ENCODE data around the gene CNBP. TPM values are rescaled to one million over a fixed set of nuclear protein-coding genes. Genes with fewer than 3 reads are reported as not detected.
A peak's percentile ranks its signal among the peaks of the same experiment; 100 is the strongest.
"Not testable (repeated sequence)": the region's sequence is repeated elsewhere in the genome, so short reads cannot be mapped to it uniquely, and the experiment has no call there.

CNBP gene
- total RNA-seq, 1 experiment from 2014 or later = 480 TPM

- DNase-seq = no peak
- Histone ChIP-seq H3K4me3 (no peak overlapping the region), H3K27ac (no peak overlapping the region), H3K4me1 (no peaks in the 10 kb centered on the region), H3K9me3 (replicated peaks) (no peaks in the 10 kb centered on the region), H3K36me3 (no peaks in the 10 kb centered on the region), H3K27me3 (no peaks in the 10 kb centered on the region)
These were observed 15.7 kb upstream of the CNBP start for GRCh38 chr3:129199366-129199765.

GRCh38 chr3:129197321-129197720 is 13.6 kb upstream of the CNBP start:
- Histone ChIP-seq H3K36me3 (no peaks in the 10 kb centered on the region), H3K9me3 (replicated peaks) (no peaks in the 10 kb centered on the region), H3K27me3 (no peaks in the 10 kb centered on the region), H3K4me1 (no peaks in the 10 kb centered on the region), H3K4me3 (no peak overlapping the region), H3K27ac (no peak overlapping the region)
- DNase-seq = no peak

GRCh38 chr3:129196601-129197000 is 12.9 kb upstream of the CNBP start:
- H3K4me1 ChIP-seq = no peaks in the 10 kb centered on the region
- H3K4me3 ChIP-seq = no peak overlapping the region
- H3K36me3 ChIP-seq = no peaks in the 10 kb centered on the region
- no peak overlapping the region for H3K27ac ChIP-seq
- no peaks in the 10 kb centered on the region for H3K27me3 ChIP-seq
- H3K9me3 ChIP-seq (replicated peaks) = no peaks in the 10 kb centered on the region
- no peak for DNase-seq

- H3K4me3 ChIP-seq = no peak overlapping the region
- H3K27me3 ChIP-seq = no peaks in the 10 kb centered on the region
- no peaks in the 10 kb centered on the region for H3K9me3 ChIP-seq (replicated peaks)
- no peaks in the 10 kb centered on the region for H3K4me1 ChIP-seq
- no peaks in the 10 kb centered on the region for H3K36me3 ChIP-seq
- DNase-seq = no peak
- no peak overlapping the region for H3K27ac ChIP-seq
These were observed 12.1 kb upstream of the CNBP start for GRCh38 chr3:129195731-129196256.

- H3K4me1 ChIP-seq; H3K27ac ChIP-seq; H3K27me3 ChIP-seq; H3K9me3 ChIP-seq (replicated peaks); H3K36me3 ChIP-seq; DNase-seq; H3K4me3 ChIP-seq: not testable (repeated sequence)
These were observed 6.1 kb upstream of the CNBP start for GRCh38 chr3:129189793-129190192.

- no peaks in the 10 kb centered on the region for H3K4me1 ChIP-seq
- H3K27me3 ChIP-seq = no peaks in the 10 kb centered on the region
- 0 out of 2 replicates have a peak, but pooled peaks cover under 1% of the 10 kb centered on the region for H3K36me3 ChIP-seq
- H3K4me3 ChIP-seq = no peak overlapping the region
- no peak overlapping the region for H3K27ac ChIP-seq
- no peaks in the 10 kb centered on the region for H3K9me3 ChIP-seq (replicated peaks)
- no peak for DNase-seq
These were observed 4.2 kb upstream of the CNBP start for GRCh38 chr3:129187857-129188256.

GRCh38 chr3:129185783-129186182 is 2.1 kb upstream of the CNBP start:
- no peaks in the 10 kb centered on the region for H3K9me3 ChIP-seq (replicated peaks)
- no peak overlapping the region for H3K27ac ChIP-seq
- peaks cover under 1% of the 10 kb centered on the region for H3K4me1 ChIP-seq
- DNase-seq = no peak
- peaks cover 14% of the 10 kb centered on the region for H3K36me3 ChIP-seq
- no peaks in the 10 kb centered on the region for H3K27me3 ChIP-seq
- H3K4me3 ChIP-seq = no peak overlapping the region

GRCh38 chr3:129184784-129185542 is 1.3 kb upstream of the CNBP start:
- peak overlapping the region; percentile 96 for H3K4me3 ChIP-seq
- H3K4me1 ChIP-seq; DNase-seq; H3K27me3 ChIP-seq; H3K9me3 ChIP-seq (replicated peaks): not testable (repeated sequence)
- peaks cover 21% of the 10 kb centered on the region for H3K36me3 ChIP-seq
- H3K27ac ChIP-seq = peak overlapping the region; percentile 98; the same call in 1 of the 2 replicates

- Histone ChIP-seq H3K27ac (peak overlapping the region; percentile 98), H3K36me3 (peaks cover 23% of the 10 kb centered on the region), H3K9me3 (replicated peaks) (no peaks in the 10 kb centered on the region), H3K27me3 (no peaks in the 10 kb centered on the region), H3K4me3 (peak overlapping the region; percentile 96), H3K4me1 (peaks cover 12% of the 10 kb centered on the region)
- peak; percentile 53 to 59 for DNase-seq
These were observed 631 bp upstream of the CNBP start for GRCh38 chr3:129184396-129184657.

GRCh38 chr3:129182390-129183185 is 1.1 kb downstream of the CNBP start:
- Histone ChIP-seq H3K27me3 (no peaks in the 10 kb centered on the region), H3K27ac (peak overlapping the region; percentile 98), H3K4me1 (peaks cover 12% of the 10 kb centered on the region), H3K9me3 (replicated peaks) (no peaks in the 10 kb centered on the region), H3K4me3 (peak overlapping the region; percentile 96), H3K36me3 (peaks cover 39% of the 10 kb centered on the region)
- peak in 1 of 2 experiments; percentile 28 for DNase-seq

GRCh38 chr3:129181819-129182218 is 1.9 kb downstream of the CNBP start:
- Histone ChIP-seq H3K27me3 (no peaks in the 10 kb centered on the region), H3K4me1 (peaks cover 12% of the 10 kb centered on the region), H3K27ac (peak overlapping the region; percentile 98), H3K36me3 (peaks cover 46% of the 10 kb centered on the region), H3K9me3 (replicated peaks) (no peaks in the 10 kb centered on the region), H3K4me3 (peak overlapping the region; percentile 96)
- no peak for DNase-seq

GRCh38 chr3:129180461-129180860 is 3.2 kb downstream of the CNBP start:
- H3K4me1 ChIP-seq = peaks cover 12% of the 10 kb centered on the region
- H3K4me3 ChIP-seq = no peak overlapping the region; the same call in 1 of the 2 replicates
- no peak overlapping the region for H3K27ac ChIP-seq
- DNase-seq = no peak
- no peaks in the 10 kb centered on the region for H3K27me3 ChIP-seq
- H3K36me3 ChIP-seq = peaks cover 58% of the 10 kb centered on the region
- no peaks in the 10 kb centered on the region for H3K9me3 ChIP-seq (replicated peaks)

GRCh38 chr3:129176051-129176450 is 7.6 kb downstream of the CNBP start:
- Histone ChIP-seq H3K4me1 (peaks cover 12% of the 10 kb centered on the region), H3K4me3 (no peak overlapping the region), H3K27ac (no peak overlapping the region), H3K27me3 (no peaks in the 10 kb centered on the region), H3K9me3 (replicated peaks) (no peaks in the 10 kb centered on the region), H3K36me3 (peaks cover 77% of the 10 kb centered on the region)
- DNase-seq = no peak

- no peak for DNase-seq
- Histone ChIP-seq H3K9me3 (replicated peaks) (no peaks in the 10 kb centered on the region), H3K4me3 (no peak overlapping the region), H3K27ac (no peak overlapping the region), H3K36me3 (peaks cover 82% of the 10 kb centered on the region), H3K27me3 (no peaks in the 10 kb centered on the region), H3K4me1 (no peaks in the 10 kb centered on the region)
These were observed 10.0 kb downstream of the CNBP start for GRCh38 chr3:129173725-129174124.

- no peak for DNase-seq
- H3K27ac ChIP-seq = no peak overlapping the region
These were observed 10.5 kb downstream of the CNBP start for GRCh38 chr3:129173206-129173605.

More at GRCh38 chr3:129173206-129173605, 10.5 kb downstream of the CNBP start:
- H3K9me3 ChIP-seq (replicated peaks) = no peaks in the 10 kb centered on the region
- H3K27me3 ChIP-seq = no peaks in the 10 kb centered on the region
- no peak overlapping the region for H3K4me3 ChIP-seq
- no peaks in the 10 kb centered on the region for H3K4me1 ChIP-seq
- H3K36me3 ChIP-seq = peaks cover 77% of the 10 kb centered on the region

All from SJCRH30 (cell line).